ENCODE data around the gene JAZF1.

- TF ChIP-seq CTCF (conservative IDR thresholded peaks at IDR 0.05 in 1 of 2, IDR thresholded peaks at IDR 0.05 in 1 of 2; ENCODE audit: extremely low read depth in 1 of 2, insufficient read depth in 1 of 2, low read depth in 1 of 2, low read length in 2 of 2) (no peak), EZH2 (IDR thresholded peaks at IDR 0.05; ENCODE audit: borderline replicate concordance, low read length) (no peak)
These were observed 68.1 kb downstream of the JAZF1 start for GRCh38 chr7:28112467-28112866.

All from mammary epithelial cell (primary cell).